Activated T-helper 9 cell treated with anti-CD3 and anti-CD28 coated beads, Interleukin-2, amount 50 U/mL, for 16 hours (primary cell): ENCODE measurements around the gene IL32.

Experiments used
- DNase-seq: peaks from one replicate; pipeline ENCODE4 v3.0.0-alpha.2; 2020; ENCODE audit warnings: low read depth

The IL32 gene

GRCh38 chr16:3115561-3115960, 50.1 kb downstream of the IL32 start:
- no peak for DNase-seq

GRCh38 chr16:3118204-3118790, 52.9 kb downstream of the IL32 start:
- no peak for DNase-seq

- DNase-seq: no peak
These were observed 53.4 kb downstream of the IL32 start for GRCh38 chr16:3118846-3119245.
